Gastrocnemius medialis (tissue), 4 donors: ENCODE measurements around the gene CPLX4. TPM values are rescaled to one million over a fixed set of nuclear protein-coding genes. Genes with fewer than 3 reads are reported as not detected.

Experiments
- ATAC-seq, 2 donors: fragments of 150-250 bp; one replicate each; pipeline ENCODE4 v1.9.1; 2016
- DNase-seq, 2 donors: peaks; one replicate each; pipeline ENCODE4 v3.0.0-alpha.2; 2019
- H3K27ac ChIP-seq, 4 donors: fragments of 200-600 bp; sonication (generic); 1 replicate in 1 of 4; 2 replicates in 3 of 4; pipeline ENCODE4 v1.5.1; 2016 to 2018; ENCODE audit warnings: mild to moderate bottlenecking in 2 of 4, moderate library complexity in 1 of 4
- H3K27me3 ChIP-seq, 3 donors: fragments of 200-600 bp; sonication (generic) in 2 of 3; 1 replicate in 1 of 3; 2 replicates in 2 of 3; pipeline versions ENCODE4 v1.5.1 to v1.6.0; 2016 to 2019; ENCODE audit warnings: mild to moderate bottlenecking in 1 of 3, moderate library complexity in 1 of 3
- H3K36me3 ChIP-seq, 2 donors: fragments of 200-600 bp; sonication (generic) in 1 of 2; one replicate each; pipeline ENCODE4 v1.5.1; 2017 to 2018
- H3K4me1 ChIP-seq, 2 donors: fragments of 200-600 bp; sonication (generic) in 1 of 2; one replicate each; pipeline ENCODE4 v1.5.1; 2016 to 2017; ENCODE audit warnings: mild to moderate bottlenecking in 2 of 2
- H3K4me3 ChIP-seq, 4 donors: fragments of 200-600 bp; sonication (generic) in 3 of 4; 1 replicate in 1 of 4; 2 replicates in 3 of 4; pipeline ENCODE4 v1.5.1; 2016 to 2019; ENCODE audit warnings: mild to moderate bottlenecking in 2 of 4
- H3K9me3 ChIP-seq, 3 donors: fragments of 200-600 bp; sonication (generic) in 2 of 3; 1 replicate in 1 of 3; 2 replicates in 2 of 3; pipeline ENCODE4 v1.5.1; 2016 to 2019
- CTCF ChIP-seq, 5 experiments: fragments of 450-650 bp in 3 of 5; fragments of 200-600 bp in 2 of 5; sonication (generic) in 2 of 5; IDR thresholded peaks in 4 of 5; conservative IDR thresholded peaks in 1 of 5; 1 replicate in 4 of 5; 2 replicates in 1 of 5; pipeline ENCODE4 v1.5.1; 2016 to 2019; ENCODE audit warnings: antibody characterized with exemption in 5 of 5, mild to moderate bottlenecking in 3 of 5, moderate library complexity in 3 of 5
- POLR2A ChIP-seq, 2 donors: fragments of 450-650 bp; IDR thresholded peaks; one replicate each; pipeline ENCODE4 v1.6.1; 2017; ENCODE audit warnings: antibody characterized with exemption in 2 of 2, mild to moderate bottlenecking in 2 of 2, moderate library complexity in 2 of 2
- in situ Hi-C, 4 donors: fragments of 200-750 bp; cut with MboI; loops; one replicate each; pipeline versions ENCODE4 v1.15.0 to v1.8.0; 2017; ENCODE audit warnings: low sequenced_read_pairs in 4 of 4
- intact Hi-C: fragments of 100-400 bp; cut with DNase I; formaldehyde crosslinking; loops from one replicate; pipeline ENCODE4 v1.15.1; 2023; ENCODE audit warnings: low total_unique reads
- total RNA-seq, 4 donors: library from RNA; depleted of rRNA; stranded (reverse); fragments of >200 nt; gene quantifications; one replicate each; pipeline versions ENCODE4 v1.1.0 to v1.2.3, GENCODE V29; 2016

CPLX4 gene
- total RNA-seq, 4 donors from 2014 or later: not detected

- TF ChIP-seq POLR2A (IDR thresholded peaks at IDR 0.05) (no peak), CTCF (IDR thresholded peaks at IDR 0.05 in 4 of 5, conservative IDR thresholded peaks at IDR 0.05 in 1 of 5) (no peak)
- no peaks in the 10 kb centered on the region for H3K27me3 ChIP-seq
- H3K4me1 ChIP-seq: no peaks in the 10 kb centered on the region
- DNase-seq (no peak), ATAC-seq (no peak)
- H3K4me3 ChIP-seq: no peak overlapping the region
- no peaks in the 10 kb centered on the region for H3K9me3 ChIP-seq
- in situ Hi-C loops (no loop called here), intact Hi-C loops (no loop called here)
- H3K36me3 ChIP-seq: peaks cover 0 to 72% of the 10 kb centered on the region in 2 donors
- H3K27ac ChIP-seq: no peak overlapping the region
These were observed 21.9 kb upstream of the CPLX4 start for GRCh38 chr18:59340312-59340711.

- in situ Hi-C loops: no loop called here
- DNase-seq: no peak
- TF ChIP-seq POLR2A (IDR thresholded peaks at IDR 0.05) (no peak), CTCF (IDR thresholded peaks at IDR 0.05 in 4 of 5, conservative IDR thresholded peaks at IDR 0.05 in 1 of 5) (no peak)
- intact Hi-C loops: no loop called here
- Histone ChIP-seq H3K4me1 (no peaks in the 10 kb centered on the region), H3K9me3 (no peaks in the 10 kb centered on the region), H3K36me3 (peaks cover 0 to 91% of the 10 kb centered on the region in 2 donors), H3K4me3 (no peak overlapping the region), H3K27me3 (no peaks in the 10 kb centered on the region), H3K27ac (no peak overlapping the region)
- ATAC-seq: no peak
These were observed 14.5 kb upstream of the CPLX4 start for GRCh38 chr18:59332986-59333385.

- Histone ChIP-seq H3K36me3 (peaks cover 0 to 68% of the 10 kb centered on the region in 2 donors), H3K4me3 (no peak overlapping the region), H3K27ac (no peak overlapping the region), H3K4me1 (no peaks in the 10 kb centered on the region), H3K9me3 (no peaks in the 10 kb centered on the region), H3K27me3 (no peaks in the 10 kb centered on the region)
- TF ChIP-seq CTCF (IDR thresholded peaks at IDR 0.05 in 4 of 5, conservative IDR thresholded peaks at IDR 0.05 in 1 of 5) (no peak), POLR2A (IDR thresholded peaks at IDR 0.05) (no peak)
- DNase-seq: no peak
- intact Hi-C loops (no loop called here), in situ Hi-C loops (no loop called here)
- no peak for ATAC-seq
These were observed 10.2 kb upstream of the CPLX4 start for GRCh38 chr18:59328683-59329082.

GRCh38 chr18:59325965-59326364, 7.5 kb upstream of the CPLX4 start:
- in situ Hi-C loops (no loop called here), intact Hi-C loops (no loop called here)
- no peaks in the 10 kb centered on the region for H3K27me3 ChIP-seq
- no peaks in the 10 kb centered on the region for H3K4me1 ChIP-seq
- no peak overlapping the region for H3K4me3 ChIP-seq
- DNase-seq (no peak), ATAC-seq (no peak)
- peaks cover 0 to 42% of the 10 kb centered on the region in 2 donors for H3K36me3 ChIP-seq
- TF ChIP-seq CTCF (IDR thresholded peaks at IDR 0.05 in 4 of 5, conservative IDR thresholded peaks at IDR 0.05 in 1 of 5) (no peak), POLR2A (IDR thresholded peaks at IDR 0.05) (no peak)
- H3K9me3 ChIP-seq: no peaks in the 10 kb centered on the region
- H3K27ac ChIP-seq: no peak overlapping the region

- DNase-seq (no peak), ATAC-seq (no peak)
- H3K27me3 ChIP-seq: no peaks in the 10 kb centered on the region
- H3K27ac ChIP-seq: no peak overlapping the region
- no peak overlapping the region for H3K4me3 ChIP-seq
- H3K9me3 ChIP-seq: no peaks in the 10 kb centered on the region
- H3K36me3 ChIP-seq: peaks cover 0 to 30% of the 10 kb centered on the region in 2 donors
- in situ Hi-C loops: loop anchor here in 1 of 4 donors (25.0 kb wide), 1 partner anchor 88 kb away; no protein-coding TSS in a partner anchor
- H3K4me1 ChIP-seq: no peaks in the 10 kb centered on the region
- TF ChIP-seq CTCF (IDR thresholded peaks at IDR 0.05 in 4 of 5, conservative IDR thresholded peaks at IDR 0.05 in 1 of 5): no peak
- TF ChIP-seq POLR2A (IDR thresholded peaks at IDR 0.05): no peak
- intact Hi-C loops: no loop called here
These were observed 6.1 kb upstream of the CPLX4 start for GRCh38 chr18:59324623-59324971.
